Renal pelvis (tissue), 4 donors: ENCODE measurements around the gene ARHGAP31. TPM values are rescaled to one million over a fixed set of nuclear protein-coding genes. Genes with fewer than 3 reads are reported as not detected.

Experiments used
- DNase-seq: peaks from one replicate; pipeline ENCODE4 v3.0.0-alpha.2; 2013
- polyA plus RNA-seq, 3 donors: library from polyadenylated mRNA; unstranded; fragments of 120-200 nt; gene quantifications; one replicate each; pipeline ENCODE4 v1.2.1, GENCODE V29; 2013; ENCODE audit not compliant: insufficient read length in 3 of 3

ARHGAP31 gene
- polyA plus RNA-seq, 3 donors = 10.7 to 12.7 (median 12.4) TPM

GRCh38 chr3:119433613-119434325 lies 139.6 kb downstream of the ARHGAP31 start:
- no peak for DNase-seq

DNA sequence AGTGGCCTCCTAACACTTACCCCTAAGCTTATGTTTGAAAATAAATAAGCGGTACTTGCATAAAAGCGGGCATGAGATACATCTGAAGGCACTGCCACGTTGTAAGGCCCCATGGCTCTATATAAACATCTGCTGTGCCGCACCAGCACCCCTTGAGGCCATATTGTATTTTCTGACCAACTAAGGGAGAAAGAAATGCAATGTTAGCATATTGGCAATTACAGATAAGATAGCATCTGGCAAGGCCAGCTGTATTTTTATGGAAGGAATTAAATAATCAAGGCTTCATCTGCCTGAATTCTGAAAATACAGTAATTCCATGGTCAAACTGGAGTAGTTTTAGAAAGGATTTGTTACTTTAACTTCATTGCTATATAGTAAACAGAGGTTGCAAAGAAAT lies 140.5 kb downstream of the ARHGAP31 start:
- DNase-seq = no peak

GRCh38 chr3:119436977-119437376 lies 142.8 kb downstream of the ARHGAP31 start:
- DNase-seq = no peak

GRCh38 chr3:119437691-119438258 lies 143.6 kb downstream of the ARHGAP31 start:
- DNase-seq = no peak

GRCh38 chr3:119443179-119443578 lies 149.0 kb downstream of the ARHGAP31 start:
- DNase-seq = no peak

- DNase-seq = no peak
Observed at GRCh38 chr3:119444590-119444989, 150.4 kb downstream of the ARHGAP31 start.

GRCh38 chr3:119453822-119454221 lies 159.6 kb downstream of the ARHGAP31 start:
- no peak for DNase-seq

DNA sequence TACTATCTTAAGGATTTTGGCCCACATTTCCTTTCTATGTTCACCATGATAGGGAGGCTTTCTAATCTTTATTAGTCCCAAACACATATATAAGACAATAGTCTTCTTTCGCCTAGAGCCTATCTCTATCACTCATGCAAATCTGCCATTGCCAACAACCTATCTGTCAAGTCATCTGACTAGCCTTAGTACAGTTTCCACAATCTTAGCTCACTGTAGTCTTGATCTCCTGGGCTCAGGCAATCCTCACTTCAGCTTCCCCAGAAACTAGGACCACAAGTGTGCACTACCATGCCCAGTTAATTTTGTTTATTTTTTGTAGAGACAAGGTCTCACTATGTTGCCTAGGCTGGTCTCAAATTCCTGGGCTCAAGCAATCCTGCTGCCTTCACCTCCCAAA lies 162.3 kb downstream of the ARHGAP31 start:
- no peak for DNase-seq

DNA sequence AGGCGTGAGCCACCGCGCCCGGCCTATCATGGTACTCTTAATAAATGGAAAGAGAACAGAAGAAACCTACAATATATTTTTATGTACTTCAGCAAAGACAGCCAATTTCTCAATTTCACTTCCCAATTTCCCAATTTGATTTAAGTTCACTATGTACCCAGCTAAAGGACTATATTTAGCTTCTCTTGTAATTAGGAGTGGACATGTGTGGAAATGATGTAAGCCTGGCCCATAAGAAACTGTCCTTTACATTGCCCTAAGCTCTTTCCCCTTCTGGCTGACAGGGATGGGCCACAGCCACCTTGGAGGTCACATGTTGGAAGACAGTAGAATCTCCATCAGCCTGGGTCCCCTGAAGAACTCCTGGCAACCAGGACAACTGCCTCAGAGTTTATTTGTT lies 163.1 kb downstream of the ARHGAP31 start:
- no peak for DNase-seq

- DNase-seq = peak; percentile 99
Observed at GRCh38 chr3:119463171-119464169, 169.3 kb downstream of the ARHGAP31 start, which contains the start of gene TMEM39A. TSS of gene TMEM39A (minus strand) at chr3:119463615. CDS start at chr3:119462074, 1,541 bp downstream.

DNA sequence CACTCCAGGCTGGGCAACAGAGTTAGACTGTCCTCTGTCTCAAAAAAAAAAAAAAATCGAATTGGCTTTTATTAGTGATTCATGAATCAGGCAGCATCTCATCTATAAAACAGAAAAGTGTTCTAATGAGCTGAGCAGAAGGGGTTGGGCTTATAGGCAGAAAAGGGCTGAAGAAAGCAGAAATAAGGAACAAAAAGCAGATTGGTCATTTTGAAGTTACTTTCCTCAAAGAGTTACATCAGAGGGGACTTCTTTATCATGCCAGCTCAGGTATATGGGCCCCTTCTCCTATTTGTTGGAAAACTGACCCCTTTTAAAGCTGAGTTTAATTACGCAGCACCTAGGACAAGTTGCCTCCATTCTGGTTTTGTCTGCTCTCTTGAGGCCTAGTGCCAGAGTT lies 173.9 kb downstream of the ARHGAP31 start:
- no peak for DNase-seq

DNA sequence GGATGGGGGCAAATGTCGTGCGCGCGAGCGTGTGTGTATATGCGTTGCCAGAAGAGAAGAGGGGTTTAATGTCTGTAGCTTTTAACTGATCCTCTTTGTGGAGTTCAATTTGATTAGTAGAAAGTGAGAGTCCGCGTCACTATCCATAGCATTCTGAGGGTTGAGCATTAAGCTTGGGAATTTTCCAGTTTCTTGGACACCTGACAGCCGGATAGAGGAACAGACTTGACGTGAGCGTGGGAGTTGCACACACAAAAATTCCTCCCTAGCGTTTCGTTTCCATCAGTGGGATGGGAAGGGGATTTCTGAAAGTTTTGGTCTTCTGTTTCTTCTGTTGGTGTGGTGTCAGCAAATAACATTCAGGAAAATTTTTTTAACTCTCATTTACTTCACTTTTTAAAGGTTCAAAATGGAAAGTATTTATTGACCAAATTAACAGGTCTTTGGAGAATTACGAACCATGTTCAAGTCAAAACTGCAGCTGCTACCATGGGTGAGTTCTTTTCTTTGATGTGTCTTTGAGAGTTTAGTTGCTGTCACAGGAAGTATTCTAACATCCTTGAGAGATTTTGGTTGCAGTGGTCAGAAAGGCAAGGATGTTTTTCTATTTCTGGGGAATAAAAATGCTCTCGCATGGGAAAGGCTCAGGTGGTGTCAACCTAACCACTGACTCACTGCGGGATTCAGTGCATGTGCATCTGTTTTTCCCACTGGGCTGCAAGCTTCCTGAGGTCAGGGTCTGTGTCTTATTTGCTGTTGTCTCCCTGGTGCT lies 175.4 kb downstream of the ARHGAP31 start:
- DNase-seq = peak; percentile 48

Other genes starting within 250 kb of the ARHGAP31 start
- gene TEX55, start 148.2 kb upstream of the ARHGAP31 start, polyA plus RNA-seq = not detected
- gene UPK1B, start 120.8 kb upstream of the ARHGAP31 start, polyA plus RNA-seq = 10 to 100 TPM in 1 of 3 donors, 1 to 10 TPM in 2; 7.1 to 13.2 (median 9.1) TPM
- 10 to 100 TPM; 30.8 to 37.9 (median 31.5) TPM for gene B4GALT4, start 53.5 kb upstream of the ARHGAP31 start, polyA plus RNA-seq
- gene TMEM39A, start 169.2 kb downstream of the ARHGAP31 start, polyA plus RNA-seq = 10 to 100 TPM; 50.0 to 62.2 (median 58.5) TPM
- 10 to 100 TPM; 24.0 to 33.4 (median 28.9) TPM for gene POGLUT1, start 174.6 kb downstream of the ARHGAP31 start, polyA plus RNA-seq
- 100 to 1,000 TPM in 2 of 3 donors, 10 to 100 TPM in 1; 99.5 to 113 (median 105) TPM for gene TIMMDC1, start 204.2 kb downstream of the ARHGAP31 start, polyA plus RNA-seq